Islet precursor cell (in vitro differentiated cells): Measurements from ENCODE around the gene MPP2.
"Not testable (repeated sequence)": the region's sequence is repeated elsewhere in the genome, so short reads cannot be mapped to it uniquely, and the experiment has no call there.

Source experiments
- DNase-seq: peaks from one replicate; pipeline ENCODE4 v3.0.0-alpha.2; 2018

The MPP2 gene

DNA sequence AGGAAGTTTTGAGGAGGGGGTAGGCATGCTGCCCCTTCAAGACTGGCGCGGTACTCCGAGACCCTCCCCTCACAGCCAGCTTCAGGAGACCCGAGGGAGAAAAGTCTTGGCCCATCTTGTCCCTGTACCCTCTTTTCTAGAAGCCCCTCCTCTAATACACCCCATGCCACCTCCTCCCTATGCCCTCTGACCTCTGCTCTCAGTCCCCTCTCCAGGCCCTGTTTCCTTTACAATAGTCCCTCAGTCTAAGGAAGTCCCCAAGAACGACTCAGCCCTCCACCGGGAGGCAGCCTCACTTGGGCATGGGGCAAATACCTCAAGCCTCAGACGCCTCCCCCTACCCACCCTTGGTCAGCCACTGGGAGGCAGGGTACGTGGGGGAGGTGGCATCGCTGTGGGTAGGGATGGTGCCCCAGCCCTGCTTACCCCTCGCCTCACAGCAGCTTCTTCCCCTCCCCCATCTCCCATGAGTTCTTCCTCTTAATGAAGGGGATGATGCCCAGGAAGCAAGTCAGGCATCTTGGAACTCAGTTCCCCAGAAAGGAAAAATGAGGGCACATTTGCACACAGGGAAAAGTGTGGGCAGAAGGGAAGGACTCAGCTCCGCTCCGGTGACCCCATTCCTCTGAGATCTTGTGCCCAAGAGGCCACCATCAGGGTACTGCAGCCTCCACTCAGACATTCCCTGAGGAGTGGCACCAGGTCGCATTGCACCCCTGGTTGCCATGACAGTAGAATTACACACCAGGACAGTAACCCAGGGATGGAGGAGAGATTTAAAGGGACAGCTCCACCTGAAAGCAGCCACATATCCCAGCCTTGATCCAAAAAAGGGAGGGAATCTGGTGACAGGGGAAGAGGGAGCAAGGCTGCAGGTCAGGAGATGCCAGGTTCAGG is 6.2 kb downstream of the MPP2 start:
- no peak for DNase-seq

DNA sequence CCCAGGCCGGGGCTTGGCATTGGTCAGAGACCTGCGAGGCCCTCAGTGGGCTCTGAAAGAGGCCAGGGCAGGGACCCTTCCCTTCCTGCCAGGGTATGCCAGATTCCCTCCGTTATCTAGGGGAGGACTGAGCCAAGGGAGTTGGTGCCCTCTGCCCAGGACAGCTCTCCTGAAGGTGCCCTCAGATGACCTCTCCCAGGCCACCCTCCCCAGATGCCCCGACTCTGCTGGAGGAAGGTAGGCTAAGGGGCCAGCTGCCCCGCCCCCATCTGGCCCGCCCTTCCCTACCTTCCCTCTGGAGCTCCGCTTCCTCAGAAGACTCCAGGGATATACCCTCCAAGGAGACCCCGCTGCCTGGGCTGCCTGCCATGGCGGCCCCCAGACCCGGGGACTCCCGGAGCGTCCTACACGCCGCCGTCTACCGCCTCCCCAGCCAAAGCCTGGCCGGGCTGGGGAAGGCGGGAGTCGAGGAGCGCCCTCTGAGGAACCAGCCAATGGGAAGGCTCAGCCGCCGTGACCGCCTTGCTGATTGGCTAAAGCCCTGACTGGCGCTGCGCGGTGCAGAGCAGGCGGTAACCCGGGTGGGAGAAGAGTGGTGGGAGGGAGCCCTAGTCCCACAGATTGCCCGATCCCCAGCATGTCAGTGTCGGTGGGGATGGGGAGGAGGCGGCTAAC is 7.0 kb downstream of the MPP2 start:
- DNase-seq: peak; percentile 97

DNA sequence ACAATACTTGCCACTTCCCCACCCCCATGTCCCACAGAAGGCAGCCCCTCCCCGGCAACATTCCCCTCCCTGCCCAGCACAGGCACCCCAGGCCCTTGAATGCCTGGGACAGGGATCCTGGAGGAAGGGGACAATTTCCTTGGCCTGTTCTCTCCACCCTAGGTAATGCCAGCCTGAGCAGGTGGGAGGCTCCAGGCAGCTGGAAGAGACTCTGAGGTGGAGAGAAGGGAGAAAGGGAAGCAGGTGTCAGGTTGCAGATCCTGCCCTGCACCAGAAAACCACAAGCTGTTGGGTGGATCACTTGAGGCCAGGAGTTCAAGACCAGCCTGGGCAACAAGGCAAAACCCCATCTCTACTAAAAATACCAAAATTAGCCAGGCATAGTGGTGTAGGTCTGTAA is 8.9 kb downstream of the MPP2 start:
- DNase-seq: peak; percentile 57

DNA sequence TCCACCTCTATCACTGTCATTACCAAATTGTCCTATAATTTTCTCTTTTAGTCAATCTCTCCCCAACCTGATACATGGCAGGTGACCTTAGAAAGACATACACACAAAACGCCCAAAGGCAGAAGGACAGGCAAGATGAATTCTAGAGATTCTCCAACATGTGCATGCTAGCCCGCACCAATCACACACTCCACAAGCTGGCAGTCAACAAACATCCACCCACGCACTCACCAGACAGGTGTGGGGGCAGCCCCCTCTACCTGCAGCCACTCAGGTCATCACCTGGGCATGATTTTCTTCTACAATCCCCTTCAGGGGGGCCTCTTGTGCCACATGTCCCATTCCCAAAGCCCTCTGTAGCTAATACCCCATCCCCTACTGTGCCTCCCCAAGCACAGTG is 9.5 kb downstream of the MPP2 start:
- no peak for DNase-seq

- not testable (repeated sequence) for DNase-seq
Measured at GRCh38 chr17:43894494-43894893, 12.8 kb downstream of the MPP2 start.

GRCh38 chr17:43892647-43892952 is 14.7 kb downstream of the MPP2 start:
- no peak for DNase-seq

GRCh38 chr17:43891851-43892646 is 15.3 kb downstream of the MPP2 start:
- no peak for DNase-seq

GRCh38 chr17:43890240-43890639 is 17.1 kb downstream of the MPP2 start:
- DNase-seq: no peak

DNA sequence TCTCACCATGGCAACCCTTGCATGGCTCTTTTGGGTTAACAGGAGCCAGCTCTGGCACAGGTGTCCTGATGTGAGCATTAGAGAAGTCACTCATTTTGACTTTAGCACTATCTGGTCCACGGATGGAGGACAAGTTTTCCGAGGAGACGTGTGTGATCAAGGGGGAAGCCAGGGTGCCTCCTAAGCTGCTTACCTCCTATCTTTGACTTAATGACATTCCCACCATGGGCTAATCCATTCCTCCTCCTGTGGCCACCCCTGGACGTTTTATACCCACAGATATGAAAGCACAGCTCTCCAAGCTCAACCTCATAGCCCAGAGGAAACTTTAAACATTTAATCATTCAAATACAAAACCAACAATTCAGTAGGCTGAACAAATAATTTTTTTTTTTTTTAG is 18.8 kb downstream of the MPP2 start:
- peak; percentile 32 for DNase-seq

- DNase-seq: peak; percentile 50
Measured at GRCh38 chr17:43882761-43883415, 24.4 kb downstream of the MPP2 start.

DNA sequence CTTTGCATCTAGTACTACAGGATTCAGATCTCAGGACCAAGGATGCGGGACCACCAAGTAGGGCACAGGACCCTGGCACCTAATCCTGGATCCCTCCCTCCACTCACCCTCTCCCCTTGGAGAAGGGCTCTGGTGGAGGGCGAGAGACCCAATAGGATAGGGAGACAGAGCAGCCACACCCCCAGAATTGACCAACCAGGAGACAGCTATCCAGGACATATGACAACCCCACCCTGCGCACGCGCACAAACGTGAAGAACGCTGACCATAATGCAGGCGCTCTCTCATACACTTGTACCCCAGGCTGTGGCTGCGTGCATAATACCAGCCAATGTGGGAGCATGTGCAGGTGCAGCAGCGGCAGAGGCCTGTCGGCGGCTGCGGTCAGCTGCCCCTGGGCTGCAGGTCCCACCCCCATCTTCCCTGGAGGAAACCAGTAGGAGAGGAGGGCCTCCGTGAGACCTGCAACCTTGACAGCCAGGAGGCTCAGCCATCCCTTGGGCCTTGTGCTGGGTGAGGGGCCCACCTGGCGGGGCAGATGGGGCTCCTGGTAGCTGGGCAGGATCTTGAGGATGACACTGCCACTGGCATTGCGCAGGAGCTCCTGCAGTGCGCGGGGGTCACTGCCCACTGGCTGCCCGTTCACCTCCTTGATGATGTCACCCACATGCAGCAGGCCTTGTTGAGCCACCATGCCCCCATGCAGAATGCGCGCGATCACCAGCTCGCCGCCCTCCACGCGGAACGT is 25.4 kb downstream of the MPP2 start:
- DNase-seq: peak; percentile 52

DNA sequence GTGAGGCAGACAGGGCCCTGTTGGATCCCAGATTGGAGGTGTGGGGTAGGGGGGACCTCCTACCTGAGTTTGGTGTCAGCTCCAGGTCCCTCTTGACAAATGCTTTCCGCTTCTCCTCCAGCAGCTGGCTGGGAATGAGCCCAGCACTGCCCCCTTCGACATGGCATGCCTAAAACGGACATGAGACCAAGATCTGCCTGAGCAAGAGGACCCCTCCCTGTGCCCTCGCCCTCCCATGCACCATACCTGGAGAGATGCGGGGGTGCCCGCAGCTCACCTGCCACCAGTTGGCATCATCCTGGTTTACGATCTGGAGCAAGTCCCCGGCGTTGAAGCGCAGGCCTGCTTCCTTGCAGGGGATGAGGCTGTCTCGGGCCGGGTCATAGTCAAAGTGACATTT is 26.2 kb downstream of the MPP2 start:
- peak; percentile 51 for DNase-seq

- DNase-seq: peak; percentile 81
Measured at GRCh38 chr17:43880420-43880991, 26.8 kb downstream of the MPP2 start.

- peak; percentile 46 for DNase-seq
Measured at GRCh38 chr17:43879723-43880419, 27.5 kb downstream of the MPP2 start.

DNA sequence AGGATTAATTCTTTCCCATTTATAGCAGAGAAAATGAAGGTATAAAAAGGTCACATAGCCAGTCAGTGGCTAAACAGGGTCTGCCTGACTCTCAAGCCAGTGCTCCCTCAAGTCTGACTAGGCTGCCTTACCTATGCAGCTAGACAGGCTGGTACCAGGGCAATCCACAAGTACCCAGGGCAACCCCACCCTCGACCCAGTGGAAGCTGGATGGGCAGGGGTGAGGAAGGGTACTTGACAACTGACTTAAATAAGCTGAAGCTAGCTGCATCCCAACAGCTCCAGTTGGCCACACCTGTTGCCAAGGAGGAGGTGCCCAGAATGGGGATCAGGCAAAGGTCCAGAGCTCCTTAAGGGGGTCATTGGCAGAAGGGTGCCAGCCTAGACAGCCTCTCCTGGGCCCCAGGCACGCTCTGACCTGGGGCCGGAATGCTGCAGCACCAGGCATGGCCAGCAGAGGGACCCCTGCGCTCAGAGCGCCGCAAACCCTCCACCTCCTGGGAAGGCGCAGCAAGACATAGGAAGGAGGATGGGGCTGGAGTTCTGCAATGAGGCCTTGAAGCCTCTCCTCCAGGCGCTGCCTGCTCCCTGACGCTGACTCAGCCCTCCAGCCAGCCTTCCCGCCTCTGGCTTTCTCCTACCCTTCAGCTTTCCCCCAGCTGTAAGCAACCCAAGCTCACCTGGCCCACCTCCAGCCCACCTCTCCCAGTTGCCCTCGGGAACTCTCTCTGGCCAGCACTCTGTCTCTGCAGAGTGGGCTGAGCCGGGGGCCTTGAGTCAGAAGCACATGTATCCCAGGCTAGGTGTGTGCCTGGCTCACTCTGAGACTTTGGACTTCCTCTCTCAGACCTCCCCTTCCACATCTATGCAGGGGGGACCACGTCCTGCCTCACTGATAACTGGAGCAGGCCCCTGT is 28.8 kb downstream of the MPP2 start:
- DNase-seq: peak; percentile 97

DNA sequence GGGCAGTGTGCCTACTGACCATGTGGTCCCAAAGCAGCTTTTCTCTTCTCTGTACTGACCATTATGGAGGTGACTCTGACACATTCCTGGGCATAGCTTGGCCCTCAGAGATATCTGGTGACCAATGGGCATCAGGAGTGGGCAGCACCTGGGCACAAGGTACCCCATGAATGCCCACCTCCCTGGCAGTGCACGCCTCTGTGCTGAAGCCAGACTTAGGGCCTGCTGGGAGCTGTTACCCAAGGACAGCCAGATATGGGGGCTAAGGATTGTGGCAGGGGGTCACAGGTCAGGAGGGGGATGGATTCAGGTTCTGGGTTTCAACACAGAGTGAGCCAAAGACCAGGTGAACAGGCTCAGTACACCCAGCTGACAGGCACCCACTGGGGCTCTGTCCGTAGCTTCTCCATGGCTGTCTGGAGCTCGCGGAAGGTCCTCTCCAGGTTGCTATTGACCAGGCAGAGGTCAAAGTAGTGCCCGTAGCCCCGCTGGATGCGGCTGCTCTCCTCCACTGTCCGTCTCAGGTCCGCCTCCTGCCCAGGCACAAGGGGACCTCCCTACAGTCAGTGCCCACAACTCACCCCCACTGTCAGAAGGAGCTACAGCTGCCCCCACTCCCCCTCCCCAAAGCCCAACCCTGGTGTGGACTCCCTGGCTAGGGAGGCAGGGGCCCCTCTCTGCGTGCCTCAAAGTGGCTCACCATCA is 29.7 kb downstream of the MPP2 start:
- peak; percentile 51 for DNase-seq

GRCh38 chr17:43877031-43877430 is 30.3 kb downstream of the MPP2 start:
- peak; percentile 50 for DNase-seq

GRCh38 chr17:43875476-43876147 is 31.7 kb downstream of the MPP2 start:
- DNase-seq: peak; percentile 52

DNA sequence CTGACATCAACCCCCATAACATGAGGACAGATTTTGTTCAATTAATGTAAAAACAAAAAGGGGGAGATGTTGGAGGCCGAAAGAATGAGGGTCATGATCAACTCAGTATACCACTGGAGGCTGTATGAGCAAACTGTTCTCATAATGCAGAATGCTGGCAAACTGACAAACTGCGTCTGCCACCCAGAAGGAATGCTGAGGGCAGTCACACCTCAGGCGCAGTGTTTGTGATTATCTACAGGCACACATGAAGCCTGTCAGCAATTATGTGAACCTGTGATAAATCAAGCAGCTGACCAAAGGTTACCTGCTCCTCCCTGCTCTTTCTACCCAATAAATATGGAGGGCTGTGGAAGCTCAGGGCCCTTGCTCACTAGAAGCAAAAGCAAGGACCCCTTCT is 33.0 kb downstream of the MPP2 start:
- no peak for DNase-seq
